HG03139 (cell line): ENCODE data around the gene RASA3.

Source experiments
- ATAC-seq: cut with Tn5 transposase; IDR thresholded peaks from one replicate; pipeline ENCODE4 v1.9.1; 2021; ENCODE audit not compliant: unreplicated experiment

RASA3 gene

GRCh38 chr13:113973218-113974164 lies 158.9 kb downstream of the RASA3 start, which contains the start of gene C13orf46:
Gene C13orf46, minus strand, starts transcription at chr13:113974076. Its CDS starts 79 bp downstream, at chr13:113973997.
- ATAC-seq: no peak

- ATAC-seq: no peak
Observed at GRCh38 chr13:113972451-113973217, 159.8 kb downstream of the RASA3 start.

- no peak for ATAC-seq
Observed at GRCh38 chr13:113971471-113972231, 160.8 kb downstream of the RASA3 start.

- ATAC-seq: no peak
Observed at GRCh38 chr13:113970810-113971470, 161.5 kb downstream of the RASA3 start.

- no peak for ATAC-seq
Observed at GRCh38 chr13:113969973-113970611, 162.3 kb downstream of the RASA3 start.

GRCh38 chr13:113969311-113969972 lies 163.0 kb downstream of the RASA3 start:
- ATAC-seq: no peak

- no peak for ATAC-seq
Observed at GRCh38 chr13:113968463-113969310, 163.7 kb downstream of the RASA3 start.

- no peak for ATAC-seq
Observed at GRCh38 chr13:113967729-113968462, 164.5 kb downstream of the RASA3 start.

GRCh38 chr13:113967206-113967720 lies 165.2 kb downstream of the RASA3 start:
- no peak for ATAC-seq

GRCh38 chr13:113965968-113966884 lies 166.2 kb downstream of the RASA3 start:
- no peak for ATAC-seq

GRCh38 chr13:113965383-113965874 lies 167.0 kb downstream of the RASA3 start:
- ATAC-seq: no peak

GRCh38 chr13:113964251-113964995 lies 168.0 kb downstream of the RASA3 start:
- ATAC-seq: no peak

- no peak for ATAC-seq
Observed at GRCh38 chr13:113963376-113963775, 169.0 kb downstream of the RASA3 start.

- no peak for ATAC-seq
Observed at GRCh38 chr13:113962975-113963374, 169.4 kb downstream of the RASA3 start.

GRCh38 chr13:113962386-113962785 lies 170.0 kb downstream of the RASA3 start:
- ATAC-seq: no peak
